SK-N-SH (cell line): ENCODE data around the gene OGDHL.

Experiments
- CHD2 ChIP-seq: fragments of 150-350 bp; IDR thresholded peaks from 2 replicates; pipeline ENCODE4 v1.6.1; 2018; ENCODE audit warnings: low read length; ENCODE audit not compliant: partially characterized antibody
- CTCF ChIP-seq: fragments of 200-600 bp; sonication (generic); IDR thresholded peaks from 2 replicates; pipeline ENCODE4 v1.6.1; 2017; ENCODE audit warnings: antibody characterized with exemption, mild to moderate bottlenecking, moderate library complexity
- ELF1 ChIP-seq: IDR thresholded peaks from 2 replicates; pipeline ENCODE4 v1.4.0; 2012
- EP300 ChIP-seq, 2 experiments: IDR thresholded peaks; 2 replicates each; pipeline versions ENCODE4 v1.4.0 to v1.6.1; 2012; ENCODE audit warnings: borderline replicate concordance in 1 of 2, low read depth in 1 of 2, low read length in 1 of 2
- MXI1 ChIP-seq: IDR thresholded peaks from 2 replicates; pipeline ENCODE4 v1.6.1; 2012; ENCODE audit warnings: mild to moderate bottlenecking, low read depth, low read length, improper control_type of control experiment
- POLR2AphosphoS5 ChIP-seq: IDR thresholded peaks from 2 replicates; pipeline ENCODE4 v1.6.1; 2012; ENCODE audit warnings: low read depth, low read length
- RCOR1 ChIP-seq: fragments of 150-350 bp; IDR thresholded peaks from 2 replicates; pipeline ENCODE4 v1.6.1; 2017; ENCODE audit warnings: antibody characterized with exemption, low read length
- REST ChIP-seq: IDR thresholded peaks from 2 replicates; pipeline ENCODE4 v1.6.1; 2012; ENCODE audit warnings: mild to moderate bottlenecking, low read depth, low read length, moderate library complexity
- SIN3A ChIP-seq: IDR thresholded peaks from 2 replicates; pipeline ENCODE4 v1.6.1; 2012; ENCODE audit warnings: low read depth, mild to moderate bottlenecking, low read length, moderate library complexity, borderline replicate concordance
- TAF1 ChIP-seq: IDR thresholded peaks from 2 replicates; pipeline ENCODE4 v1.6.1; 2012; ENCODE audit warnings: low read depth, mild to moderate bottlenecking, low read length, moderate library complexity, borderline replicate concordance
- YY1 ChIP-seq: IDR thresholded peaks from 2 replicates; pipeline ENCODE4 v1.4.0; 2012; ENCODE audit warnings: low read depth, mild to moderate bottlenecking

DNA sequence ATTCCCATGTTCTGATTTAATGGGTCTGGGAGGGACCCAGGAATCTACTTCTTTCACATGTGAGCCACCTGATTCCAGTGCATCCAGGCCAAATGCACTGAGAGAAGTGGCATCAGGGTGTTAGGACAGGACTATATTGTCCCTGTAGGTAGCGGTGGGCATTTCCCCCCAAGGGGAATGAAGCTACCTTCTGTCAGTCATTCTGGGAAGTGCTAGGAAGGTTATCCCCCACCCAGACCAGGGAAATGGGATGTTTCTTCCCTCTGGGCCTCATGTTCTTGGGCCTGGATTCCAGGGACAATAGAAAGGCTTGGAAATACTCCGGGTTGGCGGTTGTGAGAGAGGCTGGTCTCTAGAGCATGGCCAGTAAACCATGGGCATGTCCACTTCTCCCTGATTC lies 61.9 kb downstream of the OGDHL start:
- no peak for TF ChIP-seq CTCF
- no peak for TF ChIP-seq POLR2AphosphoS5
- no peak for TF ChIP-seq RCOR1
- TF ChIP-seq CHD2 = no peak
- no peak for TF ChIP-seq MXI1
- TF ChIP-seq ELF1 = no peak
- no peak for TF ChIP-seq TAF1
- no peak for TF ChIP-seq REST
- TF ChIP-seq YY1 = no peak
- TF ChIP-seq EP300 (IDR thresholded peaks at IDR 0.05; ENCODE audit: borderline replicate concordance in 1 of 2, low read depth in 1 of 2, low read length in 1 of 2) = no peak
- TF ChIP-seq SIN3A = no peak
